A673 (cell line): ENCODE measurements around the gene MICAL1. TPM values are rescaled to one million over a fixed set of nuclear protein-coding genes. Genes with fewer than 3 reads are reported as not detected.

Experiments
- BruUV-seq: library from RNA; stranded (reverse); fragments of 400-500 nt; replicated peaks from 2 replicates; lab custom pipeline; 2021; lab: Mats Ljungman, UMichigan
- CTCF ChIA-PET: fragments of 300-600 bp; sonication (Branson Sonifier 250); formaldehyde crosslinking; loops from one replicate; lab custom pipeline; 2022; ENCODE audit warnings: antibody characterized with exemption; lab: Charles Lee
- POLR2A ChIA-PET: fragments of 300-600 bp; sonication (Branson Sonifier 250); formaldehyde crosslinking; loops from one replicate; lab custom pipeline; 2022; ENCODE audit warnings: antibody characterized with exemption; ENCODE audit not compliant: low non-redundant PET; lab: Charles Lee
- DNase-seq: peaks from one replicate; pipeline ENCODE4 v3.0.0-alpha.2; 2015; ENCODE audit warnings: low spot score
- H3K27ac ChIP-seq: fragments of 200-600 bp; sonication (generic); 2 replicates; pipeline ENCODE4 v1.5.1; 2016; ENCODE audit warnings: mixed run types, low read depth, mild to moderate bottlenecking, mixed read lengths, antibody characterized with exemption, low read length; ENCODE audit not compliant: poor library complexity, severe bottlenecking
- H3K27me3 ChIP-seq: fragments of 200-600 bp; sonication (generic); replicated peaks from 2 replicates; pipeline ENCODE4 v1.6.1; 2017; ENCODE audit warnings: mixed run types, low read depth, mild to moderate bottlenecking, mixed read lengths, antibody characterized with exemption, low read length; ENCODE audit not compliant: insufficient read depth, poor library complexity
- H3K36me3 ChIP-seq: fragments of 200-600 bp; sonication (generic); 2 replicates; pipeline ENCODE4 v1.6.1; 2016; ENCODE audit warnings: mixed run types, mild to moderate bottlenecking, mixed read lengths, antibody characterized with exemption, low read length; ENCODE audit not compliant: insufficient read depth, poor library complexity, severe bottlenecking
- H3K4me1 ChIP-seq: fragments of 200-600 bp; sonication (generic); 2 replicates; pipeline ENCODE4 v1.6.1; 2017; ENCODE audit warnings: mixed run types, mild to moderate bottlenecking, mixed read lengths, antibody characterized with exemption, low read length; ENCODE audit not compliant: insufficient read depth, poor library complexity, severe bottlenecking
- H3K4me3 ChIP-seq: fragments of 200-600 bp; sonication (generic); 2 replicates; pipeline ENCODE4 v1.5.1; 2016; ENCODE audit warnings: low read depth, mixed run types, mild to moderate bottlenecking, mixed read lengths, low read length; ENCODE audit not compliant: poor library complexity, severe bottlenecking
- H3K9me3 ChIP-seq: fragments of 200-600 bp; sonication (generic); 2 replicates; pipeline ENCODE4 v1.6.1; 2016; ENCODE audit warnings: mixed run types, low read depth, mild to moderate bottlenecking, mixed read lengths, antibody characterized with exemption, low read length; ENCODE audit not compliant: poor library complexity, severe bottlenecking
- CTCF ChIP-seq: fragments of 300-800, 200-600 bp; sonication (generic); conservative IDR thresholded peaks from 2 replicates; pipeline ENCODE4 v1.5.1; 2017; ENCODE audit warnings: low read depth, mild to moderate bottlenecking, antibody characterized with exemption, low read length, moderate library complexity, mixed read lengths
- EZH2 ChIP-seq: fragments of 200-600 bp; sonication (generic); IDR thresholded peaks from 2 replicates; pipeline ENCODE4 v1.6.1; 2017; ENCODE audit warnings: borderline replicate concordance, low read depth, mild to moderate bottlenecking, mixed read lengths, antibody characterized with exemption, low read length; ENCODE audit not compliant: poor library complexity, severe bottlenecking
- intact Hi-C: fragments of 100-400 bp; cut with micrococcal nuclease; formaldehyde crosslinking; loops from one replicate; pipeline ENCODE4 v1.10.0; 2022; ENCODE audit not compliant: unreplicated experiment
- total RNA-seq: library from RNA; stranded (reverse); gene quantifications from 2 replicates; pipeline ENCODE4 v1.2.3, GENCODE V29; 2021

The MICAL1 gene
- total RNA-seq, 1 experiment from 2014 or later, result 4.8 TPM

GRCh38 chr6:109498936-109499335, 43.4 kb upstream of the MICAL1 start:
- no peak for DNase-seq
- Histone ChIP-seq H3K27me3 (no peaks in the 10 kb centered on the region), H3K9me3 (no peaks in the 10 kb centered on the region), H3K27ac (no peak overlapping the region), H3K4me3 (no peak overlapping the region), H3K4me1 (no peaks in the 10 kb centered on the region), H3K36me3 (no peaks in the 10 kb centered on the region)
- intact Hi-C loops, result no loop called here
- CTCF ChIA-PET, result no interaction called here
- TF ChIP-seq EZH2 (no peak), CTCF (no peak)
- BruUV-seq, result no TSS peak
- POLR2A ChIA-PET, result no interaction called here

GRCh38 chr6:109498052-109498451, 42.5 kb upstream of the MICAL1 start:
- H3K27me3 ChIP-seq, result no peaks in the 10 kb centered on the region
- no peak overlapping the region for H3K27ac ChIP-seq
- no peak overlapping the region for H3K4me3 ChIP-seq
- DNase-seq, result no peak
- H3K36me3 ChIP-seq, result no peaks in the 10 kb centered on the region
- BruUV-seq, result no TSS peak
- ChIA-PET CTCF (no interaction called here), POLR2A (no interaction called here)
- intact Hi-C loops, result no loop called here
- no peaks in the 10 kb centered on the region for H3K9me3 ChIP-seq
- H3K4me1 ChIP-seq, result no peaks in the 10 kb centered on the region
- TF ChIP-seq CTCF, result no peak
- TF ChIP-seq EZH2, result no peak

- H3K27ac ChIP-seq, result no peak overlapping the region
- no peaks in the 10 kb centered on the region for H3K36me3 ChIP-seq
- H3K9me3 ChIP-seq, result no peaks in the 10 kb centered on the region
- intact Hi-C loops, result no loop called here
- DNase-seq, result no peak
- BruUV-seq, result no TSS peak
- POLR2A ChIA-PET, result no interaction called here
- TF ChIP-seq EZH2 (no peak), CTCF (no peak)
- H3K4me3 ChIP-seq, result no peak overlapping the region
- peaks cover 4% of the 10 kb centered on the region for H3K4me1 ChIP-seq
- no peaks in the 10 kb centered on the region for H3K27me3 ChIP-seq
- CTCF ChIA-PET, result interaction anchor here (0.6 to 0.7 kb wide), 2 partner anchors 208 to 420 kb away, joined by 3 to 6 read pairs; no protein-coding TSS in a partner anchor
Measured at GRCh38 chr6:109496036-109496772, 40.6 kb upstream of the MICAL1 start.
